ENCODE measurements around the gene HPCAL1.

Gene HPCAL1

GRCh38 chr2:10271946-10272345 is 30.8 kb upstream of the HPCAL1 start:
- no peak overlapping the region for H3K9ac ChIP-seq (ENCODE audit: low read depth, low read length)

GRCh38 chr2:10272464-10272863 is 30.2 kb upstream of the HPCAL1 start:
- H3K9ac ChIP-seq (ENCODE audit: low read depth, low read length), result no peak overlapping the region
- no peak overlapping the region for H3K27ac ChIP-seq (ENCODE audit: low read depth, low read length)
- H3K9me3 ChIP-seq (ENCODE audit: control insufficient read depth, insufficient read depth, low read length), result no peaks in the 10 kb centered on the region
- H3K4me1 ChIP-seq (ENCODE audit: control insufficient read depth, insufficient read depth, low read length), result no peaks in the 10 kb centered on the region
- H3K36me3 ChIP-seq (ENCODE audit: control insufficient read depth, insufficient read depth, low read length), result no peaks in the 10 kb centered on the region
- H3K27me3 ChIP-seq (ENCODE audit: control insufficient read depth, insufficient read depth, low read length), result no peaks in the 10 kb centered on the region
- no peak overlapping the region for H3K4me3 ChIP-seq (ENCODE audit: low read depth, low read length)

More at GRCh38 chr2:10271946-10272345, 30.8 kb upstream of the HPCAL1 start:
- Histone ChIP-seq H3K36me3 (ENCODE audit: control insufficient read depth, insufficient read depth, low read length) (no peaks in the 10 kb centered on the region), H3K4me3 (ENCODE audit: low read depth, low read length) (no peak overlapping the region), H3K9me3 (ENCODE audit: control insufficient read depth, insufficient read depth, low read length) (no peaks in the 10 kb centered on the region), H3K27me3 (ENCODE audit: control insufficient read depth, insufficient read depth, low read length) (no peaks in the 10 kb centered on the region), H3K4me1 (ENCODE audit: control insufficient read depth, insufficient read depth, low read length) (no peaks in the 10 kb centered on the region), H3K27ac (ENCODE audit: low read depth, low read length) (no peak overlapping the region)

GRCh38 chr2:10273215-10274175 is 29.2 kb upstream of the HPCAL1 start:
- Histone ChIP-seq H3K9ac (ENCODE audit: low read depth, low read length) (no peak overlapping the region), H3K4me1 (ENCODE audit: control insufficient read depth, insufficient read depth, low read length) (no peaks in the 10 kb centered on the region), H3K27me3 (ENCODE audit: control insufficient read depth, insufficient read depth, low read length) (no peaks in the 10 kb centered on the region), H3K4me3 (ENCODE audit: low read depth, low read length) (no peak overlapping the region), H3K36me3 (ENCODE audit: control insufficient read depth, insufficient read depth, low read length) (no peaks in the 10 kb centered on the region), H3K9me3 (ENCODE audit: control insufficient read depth, insufficient read depth, low read length) (no peaks in the 10 kb centered on the region), H3K27ac (ENCODE audit: low read depth, low read length) (no peak overlapping the region)

GRCh38 chr2:10274376-10274775 is 28.3 kb upstream of the HPCAL1 start:
- Histone ChIP-seq H3K9me3 (ENCODE audit: control insufficient read depth, insufficient read depth, low read length) (no peaks in the 10 kb centered on the region), H3K4me1 (ENCODE audit: control insufficient read depth, insufficient read depth, low read length) (no peaks in the 10 kb centered on the region), H3K4me3 (ENCODE audit: low read depth, low read length) (no peak overlapping the region), H3K27ac (ENCODE audit: low read depth, low read length) (no peak overlapping the region), H3K9ac (ENCODE audit: low read depth, low read length) (no peak overlapping the region), H3K27me3 (ENCODE audit: control insufficient read depth, insufficient read depth, low read length) (no peaks in the 10 kb centered on the region), H3K36me3 (ENCODE audit: control insufficient read depth, insufficient read depth, low read length) (no peaks in the 10 kb centered on the region)

GRCh38 chr2:10274983-10275802 is 27.5 kb upstream of the HPCAL1 start:
- Histone ChIP-seq H3K27me3 (ENCODE audit: control insufficient read depth, insufficient read depth, low read length) (no peaks in the 10 kb centered on the region), H3K9me3 (ENCODE audit: control insufficient read depth, insufficient read depth, low read length) (no peaks in the 10 kb centered on the region), H3K36me3 (ENCODE audit: control insufficient read depth, insufficient read depth, low read length) (no peaks in the 10 kb centered on the region), H3K4me3 (ENCODE audit: low read depth, low read length) (no peak overlapping the region), H3K27ac (ENCODE audit: low read depth, low read length) (no peak overlapping the region), H3K4me1 (ENCODE audit: control insufficient read depth, insufficient read depth, low read length) (no peaks in the 10 kb centered on the region), H3K9ac (ENCODE audit: low read depth, low read length) (no peak overlapping the region)

- Histone ChIP-seq H3K4me3 (ENCODE audit: low read depth, low read length) (no peak overlapping the region), H3K9ac (ENCODE audit: low read depth, low read length) (no peak overlapping the region), H3K36me3 (ENCODE audit: control insufficient read depth, insufficient read depth, low read length) (no peaks in the 10 kb centered on the region), H3K27me3 (ENCODE audit: control insufficient read depth, insufficient read depth, low read length) (no peaks in the 10 kb centered on the region), H3K27ac (ENCODE audit: low read depth, low read length) (no peak overlapping the region), H3K9me3 (ENCODE audit: control insufficient read depth, insufficient read depth, low read length) (no peaks in the 10 kb centered on the region), H3K4me1 (ENCODE audit: control insufficient read depth, insufficient read depth, low read length) (no peaks in the 10 kb centered on the region)
Observed at GRCh38 chr2:10276481-10277292, 26.0 kb upstream of the HPCAL1 start.

GRCh38 chr2:10277293-10278028 is 25.2 kb upstream of the HPCAL1 start:
- Histone ChIP-seq H3K36me3 (ENCODE audit: control insufficient read depth, insufficient read depth, low read length) (no peaks in the 10 kb centered on the region), H3K4me3 (ENCODE audit: low read depth, low read length) (no peak overlapping the region), H3K9ac (ENCODE audit: low read depth, low read length) (no peak overlapping the region), H3K27me3 (ENCODE audit: control insufficient read depth, insufficient read depth, low read length) (no peaks in the 10 kb centered on the region), H3K4me1 (ENCODE audit: control insufficient read depth, insufficient read depth, low read length) (no peaks in the 10 kb centered on the region), H3K9me3 (ENCODE audit: control insufficient read depth, insufficient read depth, low read length) (no peaks in the 10 kb centered on the region), H3K27ac (ENCODE audit: low read depth, low read length) (no peak overlapping the region)

GRCh38 chr2:10278029-10278762 is 24.5 kb upstream of the HPCAL1 start:
- H3K4me3 ChIP-seq (ENCODE audit: low read depth, low read length), result no peak overlapping the region
- no peaks in the 10 kb centered on the region for H3K27me3 ChIP-seq (ENCODE audit: control insufficient read depth, insufficient read depth, low read length)
- no peaks in the 10 kb centered on the region for H3K36me3 ChIP-seq (ENCODE audit: control insufficient read depth, insufficient read depth, low read length)
- no peak overlapping the region for H3K9ac ChIP-seq (ENCODE audit: low read depth, low read length)
- no peaks in the 10 kb centered on the region for H3K4me1 ChIP-seq (ENCODE audit: control insufficient read depth, insufficient read depth, low read length)
- H3K9me3 ChIP-seq (ENCODE audit: control insufficient read depth, insufficient read depth, low read length), result no peaks in the 10 kb centered on the region
- H3K27ac ChIP-seq (ENCODE audit: low read depth, low read length), result no peak overlapping the region

- Histone ChIP-seq H3K9me3 (ENCODE audit: control insufficient read depth, insufficient read depth, low read length) (no peaks in the 10 kb centered on the region), H3K4me1 (ENCODE audit: control insufficient read depth, insufficient read depth, low read length) (no peaks in the 10 kb centered on the region), H3K4me3 (ENCODE audit: low read depth, low read length) (no peak overlapping the region), H3K36me3 (ENCODE audit: control insufficient read depth, insufficient read depth, low read length) (no peaks in the 10 kb centered on the region), H3K9ac (ENCODE audit: low read depth, low read length) (no peak overlapping the region), H3K27ac (ENCODE audit: low read depth, low read length) (no peak overlapping the region), H3K27me3 (ENCODE audit: control insufficient read depth, insufficient read depth, low read length) (no peaks in the 10 kb centered on the region)
Observed at GRCh38 chr2:10278763-10279471, 23.8 kb upstream of the HPCAL1 start.
